SU-DHL-6 (cell line): Measurements from ENCODE around the gene C15orf61.

ENCODE experiments used
- CTCF ChIP-seq: fragments of 200-600 bp; sonication (generic); IDR thresholded peaks from one replicate; pipeline ENCODE4 v1.5.1; 2017; ENCODE audit warnings: antibody characterized with exemption, mild to moderate bottlenecking, low read length, moderate library complexity; ENCODE audit not compliant: insufficient read depth, poor library complexity, severe bottlenecking
- EZH2phosphoT487 ChIP-seq: fragments of 200-600 bp; sonication (generic), shearing (Covaris generic); conservative IDR thresholded peaks from 2 replicates; pipeline ENCODE4 v1.6.1; 2018; ENCODE audit warnings: mild to moderate bottlenecking, antibody characterized with exemption, low read length, moderate library complexity, mixed read lengths

GRCh38 chr15:67554580-67554979 is 33.6 kb downstream of the C15orf61 start:
- no peak for TF ChIP-seq CTCF
- TF ChIP-seq EZH2phosphoT487: no peak
